Measurements from ENCODE around the gene PNMT.
"Not testable (repeated sequence)": the region's sequence is repeated elsewhere in the genome, so short reads cannot be mapped to it uniquely, and the experiment has no call there.

The PNMT gene

GRCh38 chr17:39706921-39707337, 38.7 kb downstream of the PNMT start:
- Histone ChIP-seq H3K9me3 (ENCODE audit: insufficient read depth, low read depth, low read length) (no peaks in the 10 kb centered on the region), H3K4me1 (ENCODE audit: insufficient read depth, low read length) (peaks cover 34% of the 10 kb centered on the region), H3K9ac (ENCODE audit: low read depth, low read length) (no peak overlapping the region), H3K36me3 (ENCODE audit: insufficient read depth, low read length) (peaks cover 64% of the 10 kb centered on the region), H3K4me3 (ENCODE audit: low read length) (no peak overlapping the region), H3K27me3 (ENCODE audit: insufficient read depth, low read length) (no peaks in the 10 kb centered on the region), H3K27ac (ENCODE audit: low read depth, low read length) (no peak overlapping the region)
- 96% methylated on average over 7 of the region's 7 CpGs for WGBS

GRCh38 chr17:39709319-39709997, 41.2 kb downstream of the PNMT start:
- Histone ChIP-seq H3K9ac (ENCODE audit: low read depth, low read length) (no peak overlapping the region), H3K9me3 (ENCODE audit: insufficient read depth, low read depth, low read length) (no peaks in the 10 kb centered on the region), H3K4me1 (ENCODE audit: insufficient read depth, low read length) (peaks cover 15% of the 10 kb centered on the region), H3K27ac (ENCODE audit: low read depth, low read length) (no peak overlapping the region), H3K27me3 (ENCODE audit: insufficient read depth, low read length) (no peaks in the 10 kb centered on the region), H3K36me3 (ENCODE audit: insufficient read depth, low read length) (peaks cover 83% of the 10 kb centered on the region), H3K4me3 (ENCODE audit: low read length) (no peak overlapping the region)
- WGBS = 93% methylated on average over 14 of the region's 14 CpGs

- 96% methylated on average over 20 of the region's 20 CpGs for whole genome bisulfite sequencing
- no peaks in the 10 kb centered on the region for H3K9me3 ChIP-seq (ENCODE audit: insufficient read depth, low read depth, low read length)
- no peak overlapping the region for H3K9ac ChIP-seq (ENCODE audit: low read depth, low read length)
- peaks cover 90% of the 10 kb centered on the region for H3K36me3 ChIP-seq (ENCODE audit: insufficient read depth, low read length)
- no peaks in the 10 kb centered on the region for H3K27me3 ChIP-seq (ENCODE audit: insufficient read depth, low read length)
- no peak overlapping the region for H3K4me3 ChIP-seq (ENCODE audit: low read length)
- peaks cover 8% of the 10 kb centered on the region for H3K4me1 ChIP-seq (ENCODE audit: insufficient read depth, low read length)
- H3K27ac ChIP-seq (ENCODE audit: low read depth, low read length) = no peak overlapping the region
Observed at GRCh38 chr17:39709998-39710964, 42.0 kb downstream of the PNMT start.

GRCh38 chr17:39711071-39711470, 42.8 kb downstream of the PNMT start:
- 94% methylated on average over 11 of the region's 11 CpGs for WGBS
- H3K36me3 ChIP-seq (ENCODE audit: insufficient read depth, low read length) = peaks cover 95% of the 10 kb centered on the region
- not testable (repeated sequence) for H3K4me1 ChIP-seq (ENCODE audit: insufficient read depth, low read length)

DNA sequence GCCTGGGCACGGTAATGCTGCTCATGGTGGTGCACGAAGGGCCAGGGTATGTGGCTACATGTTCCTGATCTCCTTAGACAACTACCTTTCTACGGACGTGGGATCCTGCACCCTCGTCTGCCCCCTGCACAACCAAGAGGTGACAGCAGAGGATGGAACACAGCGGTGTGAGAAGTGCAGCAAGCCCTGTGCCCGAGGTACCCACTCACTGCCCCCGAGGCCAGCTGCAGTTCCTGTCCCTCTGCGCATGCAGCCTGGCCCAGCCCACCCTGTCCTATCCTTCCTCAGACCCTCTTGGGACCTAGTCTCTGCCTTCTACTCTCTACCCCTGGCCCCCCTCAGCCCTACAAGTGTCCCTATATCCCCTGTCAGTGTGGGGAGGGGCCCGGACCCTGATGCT, 43.6 kb downstream of the PNMT start:
- H3K27ac ChIP-seq (ENCODE audit: low read depth, low read length) = no peak overlapping the region
- no peak overlapping the region for H3K9ac ChIP-seq (ENCODE audit: low read depth, low read length)
- H3K9me3 ChIP-seq (ENCODE audit: insufficient read depth, low read depth, low read length) = no peaks in the 10 kb centered on the region
- peaks cover 95% of the 10 kb centered on the region for H3K36me3 ChIP-seq (ENCODE audit: insufficient read depth, low read length)
- H3K4me3 ChIP-seq (ENCODE audit: low read length) = no peak overlapping the region
- WGBS = 94% methylated on average over 10 of the region's 10 CpGs
- H3K4me1 ChIP-seq (ENCODE audit: insufficient read depth, low read length) = no peaks in the 10 kb centered on the region
- no peaks in the 10 kb centered on the region for H3K27me3 ChIP-seq (ENCODE audit: insufficient read depth, low read length)

More at GRCh38 chr17:39711071-39711470, 42.8 kb downstream of the PNMT start:
- H3K4me3 ChIP-seq (ENCODE audit: low read length); H3K9me3 ChIP-seq (ENCODE audit: insufficient read depth, low read depth, low read length); H3K27me3 ChIP-seq (ENCODE audit: insufficient read depth, low read length); H3K27ac ChIP-seq (ENCODE audit: low read depth, low read length); H3K9ac ChIP-seq (ENCODE audit: low read depth, low read length): not testable (repeated sequence)

DNA sequence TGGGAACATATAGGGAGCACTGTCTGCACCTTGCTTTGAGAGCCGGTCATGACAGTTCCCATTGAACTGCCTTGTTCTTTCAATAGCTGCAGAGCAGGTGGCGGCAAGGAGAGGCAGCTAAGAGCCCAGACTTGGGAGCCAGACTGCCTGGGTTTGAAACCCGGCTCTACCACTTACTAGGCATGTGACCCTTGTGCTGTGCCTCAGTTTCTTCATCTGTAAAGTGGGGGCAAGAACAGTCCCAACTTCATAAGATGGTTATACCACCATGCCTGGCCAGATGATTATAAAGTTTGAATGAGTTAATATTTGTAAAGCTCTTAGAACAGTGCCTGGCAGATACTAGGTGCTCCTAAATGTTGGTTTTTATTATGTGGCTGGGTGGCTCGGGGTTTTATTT, 46.0 kb downstream of the PNMT start:
- Histone ChIP-seq H3K27ac (ENCODE audit: low read depth, low read length) (no peak overlapping the region), H3K27me3 (ENCODE audit: insufficient read depth, low read length) (no peaks in the 10 kb centered on the region), H3K36me3 (ENCODE audit: insufficient read depth, low read length) (peaks cover 96% of the 10 kb centered on the region), H3K9me3 (ENCODE audit: insufficient read depth, low read depth, low read length) (no peaks in the 10 kb centered on the region), H3K4me1 (ENCODE audit: insufficient read depth, low read length) (no peaks in the 10 kb centered on the region), H3K4me3 (ENCODE audit: low read length) (no peak overlapping the region), H3K9ac (ENCODE audit: low read depth, low read length) (no peak overlapping the region)
- WGBS = 98% methylated on average over 4 of the region's 4 CpGs

DNA sequence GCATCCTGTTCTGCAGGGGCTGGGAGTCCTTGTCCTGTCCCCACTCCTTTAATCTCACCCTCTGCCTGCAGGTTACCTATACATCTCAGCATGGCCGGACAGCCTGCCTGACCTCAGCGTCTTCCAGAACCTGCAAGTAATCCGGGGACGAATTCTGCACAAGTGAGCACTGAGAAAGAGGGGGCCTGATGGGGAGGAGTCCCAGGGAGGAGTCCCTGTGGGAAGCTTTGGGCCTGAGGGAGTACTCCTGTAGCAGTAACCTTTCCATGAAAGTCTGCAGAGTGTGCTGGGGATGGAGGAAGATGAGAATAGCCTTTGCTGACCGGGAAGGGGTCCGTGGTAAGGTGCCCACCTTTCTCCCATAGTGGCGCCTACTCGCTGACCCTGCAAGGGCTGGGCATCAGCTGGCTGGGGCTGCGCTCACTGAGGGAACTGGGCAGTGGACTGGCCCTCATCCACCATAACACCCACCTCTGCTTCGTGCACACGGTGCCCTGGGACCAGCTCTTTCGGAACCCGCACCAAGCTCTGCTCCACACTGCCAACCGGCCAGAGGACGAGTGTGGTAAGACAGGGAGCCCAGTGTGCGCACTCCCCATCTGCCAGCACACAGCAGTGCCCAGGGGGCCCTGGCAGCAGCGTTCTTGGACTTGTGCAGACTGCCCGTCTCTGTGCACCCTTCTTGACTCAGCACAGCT, 47.3 kb downstream of the PNMT start:
- no peaks in the 10 kb centered on the region for H3K27me3 ChIP-seq (ENCODE audit: insufficient read depth, low read length)
- no peak overlapping the region for H3K4me3 ChIP-seq (ENCODE audit: low read length)
- 96% methylated on average over 18 of the region's 18 CpGs for WGBS
- H3K27ac ChIP-seq (ENCODE audit: low read depth, low read length) = no peak overlapping the region
- no peak overlapping the region for H3K9ac ChIP-seq (ENCODE audit: low read depth, low read length)
- peaks cover 96% of the 10 kb centered on the region for H3K36me3 ChIP-seq (ENCODE audit: insufficient read depth, low read length)
- no peaks in the 10 kb centered on the region for H3K9me3 ChIP-seq (ENCODE audit: insufficient read depth, low read depth, low read length)
- no peaks in the 10 kb centered on the region for H3K4me1 ChIP-seq (ENCODE audit: insufficient read depth, low read length)

- H3K27me3 ChIP-seq (ENCODE audit: insufficient read depth, low read length) = no peaks in the 10 kb centered on the region
- H3K36me3 ChIP-seq (ENCODE audit: insufficient read depth, low read length) = peaks cover 89% of the 10 kb centered on the region
- H3K4me1 ChIP-seq (ENCODE audit: insufficient read depth, low read length) = no peaks in the 10 kb centered on the region
- H3K4me3 ChIP-seq (ENCODE audit: low read length) = no peak overlapping the region
- H3K9me3 ChIP-seq (ENCODE audit: insufficient read depth, low read depth, low read length) = no peaks in the 10 kb centered on the region
- H3K9ac ChIP-seq (ENCODE audit: low read depth, low read length) = no peak overlapping the region
- WGBS = 96% methylated on average over 15 of the region's 15 CpGs
- no peak overlapping the region for H3K27ac ChIP-seq (ENCODE audit: low read depth, low read length)
Observed at GRCh38 chr17:39716073-39716818, 48.0 kb downstream of the PNMT start.

DNA sequence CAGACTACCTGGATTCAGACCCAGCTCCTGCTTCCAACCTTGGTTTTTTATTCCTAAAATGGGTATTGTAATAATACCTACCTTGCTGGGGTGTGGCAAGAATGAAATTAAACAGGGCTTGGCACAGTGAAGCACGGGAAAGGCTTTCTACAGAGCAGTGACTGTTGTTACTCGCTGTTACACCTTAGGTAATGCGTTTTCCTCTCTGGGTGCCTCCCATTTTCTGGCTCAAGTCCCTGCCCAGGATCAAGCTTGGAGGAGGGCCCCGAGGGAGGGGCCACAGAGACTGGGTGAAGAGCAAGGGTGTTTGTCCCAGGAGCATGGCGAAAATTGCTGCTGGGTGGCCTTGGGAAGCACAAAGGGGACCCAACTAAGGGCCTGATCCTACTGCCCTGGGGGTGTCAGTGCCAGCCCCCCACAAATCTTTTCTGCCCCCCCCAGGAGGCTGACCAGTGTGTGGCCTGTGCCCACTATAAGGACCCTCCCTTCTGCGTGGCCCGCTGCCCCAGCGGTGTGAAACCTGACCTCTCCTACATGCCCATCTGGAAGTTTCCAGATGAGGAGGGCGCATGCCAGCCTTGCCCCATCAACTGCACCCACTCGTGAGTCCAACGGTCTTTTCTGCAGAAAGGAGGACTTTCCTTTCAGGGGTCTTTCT, 48.8 kb downstream of the PNMT start:
- Histone ChIP-seq H3K27me3 (ENCODE audit: insufficient read depth, low read length) (no peaks in the 10 kb centered on the region), H3K9me3 (ENCODE audit: insufficient read depth, low read depth, low read length) (no peaks in the 10 kb centered on the region), H3K9ac (ENCODE audit: low read depth, low read length) (no peak overlapping the region), H3K36me3 (ENCODE audit: insufficient read depth, low read length) (peaks cover 89% of the 10 kb centered on the region), H3K27ac (ENCODE audit: low read depth, low read length) (no peak overlapping the region), H3K4me3 (ENCODE audit: low read length) (no peak overlapping the region), H3K4me1 (ENCODE audit: insufficient read depth, low read length) (no peaks in the 10 kb centered on the region)
- WGBS = 93% methylated on average over 11 of the region's 11 CpGs

- H3K9ac ChIP-seq (ENCODE audit: low read depth, low read length) = no peak overlapping the region
- H3K36me3 ChIP-seq (ENCODE audit: insufficient read depth, low read length) = peaks cover 85% of the 10 kb centered on the region
- H3K27ac ChIP-seq (ENCODE audit: low read depth, low read length) = no peak overlapping the region
- no peak overlapping the region for H3K4me3 ChIP-seq (ENCODE audit: low read length)
- H3K27me3 ChIP-seq (ENCODE audit: insufficient read depth, low read length) = no peaks in the 10 kb centered on the region
- no peaks in the 10 kb centered on the region for H3K9me3 ChIP-seq (ENCODE audit: insufficient read depth, low read depth, low read length)
- 98% methylated on average over 6 of the region's 6 CpGs for WGBS
- H3K4me1 ChIP-seq (ENCODE audit: insufficient read depth, low read length) = no peaks in the 10 kb centered on the region
Observed at GRCh38 chr17:39717660-39718059, 49.4 kb downstream of the PNMT start.

All from HUES64 (cell line).